ENCODE measurements around the gene DNAH10. TPM values are rescaled to one million over a fixed set of nuclear protein-coding genes. Genes with fewer than 3 reads are reported as not detected.
A peak's percentile ranks its signal among the peaks of the same experiment; 100 is the strongest.

The DNAH10 gene
- total and polyA plus RNA-seq, 5 experiments from 2014 or later: 0.25 to 0.65 (median 0.30) TPM; not detected in 2

DNA sequence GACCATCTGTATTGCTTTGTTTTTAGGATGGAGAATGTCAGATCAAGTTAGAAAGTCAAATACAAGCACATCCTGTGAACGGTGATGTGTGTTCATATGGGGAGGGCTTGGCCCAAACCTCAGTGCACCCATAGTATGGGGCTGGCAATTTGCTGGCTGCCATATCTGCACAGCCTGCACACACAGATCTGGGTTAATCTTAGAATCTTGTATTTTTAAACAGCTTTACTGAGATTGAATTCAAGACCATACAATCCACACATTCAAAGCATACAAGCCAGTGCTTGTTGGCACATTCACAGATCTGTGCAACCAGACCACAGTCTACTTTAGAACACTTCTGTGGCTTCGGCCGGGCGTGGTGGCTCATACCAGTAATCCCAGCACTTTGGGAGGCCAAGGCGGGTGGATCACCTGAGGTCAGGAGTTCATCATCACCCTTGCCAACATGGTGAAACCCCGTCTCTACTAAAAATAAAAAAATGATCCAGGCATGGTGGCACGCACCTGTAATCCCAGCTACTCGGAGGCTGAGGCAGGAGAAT lies 120.1 kb downstream of the DNAH10 start:
- Mint-ChIP-seq H3K36me3 (peaks cover 0 to 4% (median 0%) of the 10 kb centered on the region in 3 donors), H3K4me3 (no peak overlapping the region), H3K27ac (no peak overlapping the region), H3K9me3 (no peaks in the 10 kb centered on the region), H3K27me3 (peaks cover 0 to 15% (median 2%) of the 10 kb centered on the region in 5 donors), H3K4me1 (no peaks in the 10 kb centered on the region)
- DNase-seq (no peak), ATAC-seq (no peak)
- POLR2A ChIA-PET: no interaction called here

DNA sequence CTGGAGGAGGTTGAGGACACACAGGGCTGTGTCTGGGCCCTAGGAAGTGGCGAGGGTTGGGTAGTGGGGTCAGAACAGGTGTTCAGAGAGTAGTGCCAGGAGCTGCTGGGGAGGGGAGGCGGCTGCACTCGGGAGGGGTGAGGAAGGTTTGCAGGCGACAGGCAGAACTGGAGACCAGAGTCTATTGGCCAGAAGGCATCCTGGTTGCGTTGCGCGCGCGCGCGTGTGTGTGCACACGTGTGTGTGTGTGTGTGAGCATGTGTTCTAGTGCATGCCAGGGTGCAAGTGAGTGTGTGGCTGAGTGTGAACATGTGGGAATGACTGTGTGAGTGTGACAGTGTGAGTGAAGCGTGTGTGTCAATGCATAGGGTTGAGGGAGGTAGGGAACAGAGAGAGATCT lies 124.2 kb downstream of the DNAH10 start:
- no peak overlapping the region for H3K4me3 Mint-ChIP-seq
- H3K27me3 Mint-ChIP-seq: peaks cover 0 to 14% (median 6%) of the 10 kb centered on the region in 5 donors
- no peak for DNase-seq
- ATAC-seq: no peak
- no peak overlapping the region for H3K27ac Mint-ChIP-seq
- H3K4me1 Mint-ChIP-seq: peaks cover 0 to 2% (median under 1%) of the 10 kb centered on the region in 4 donors
- H3K36me3 Mint-ChIP-seq: peaks cover 0 to 3% (median 0%) of the 10 kb centered on the region in 3 donors
- POLR2A ChIA-PET: no interaction called here
- no peaks in the 10 kb centered on the region for H3K9me3 Mint-ChIP-seq

DNA sequence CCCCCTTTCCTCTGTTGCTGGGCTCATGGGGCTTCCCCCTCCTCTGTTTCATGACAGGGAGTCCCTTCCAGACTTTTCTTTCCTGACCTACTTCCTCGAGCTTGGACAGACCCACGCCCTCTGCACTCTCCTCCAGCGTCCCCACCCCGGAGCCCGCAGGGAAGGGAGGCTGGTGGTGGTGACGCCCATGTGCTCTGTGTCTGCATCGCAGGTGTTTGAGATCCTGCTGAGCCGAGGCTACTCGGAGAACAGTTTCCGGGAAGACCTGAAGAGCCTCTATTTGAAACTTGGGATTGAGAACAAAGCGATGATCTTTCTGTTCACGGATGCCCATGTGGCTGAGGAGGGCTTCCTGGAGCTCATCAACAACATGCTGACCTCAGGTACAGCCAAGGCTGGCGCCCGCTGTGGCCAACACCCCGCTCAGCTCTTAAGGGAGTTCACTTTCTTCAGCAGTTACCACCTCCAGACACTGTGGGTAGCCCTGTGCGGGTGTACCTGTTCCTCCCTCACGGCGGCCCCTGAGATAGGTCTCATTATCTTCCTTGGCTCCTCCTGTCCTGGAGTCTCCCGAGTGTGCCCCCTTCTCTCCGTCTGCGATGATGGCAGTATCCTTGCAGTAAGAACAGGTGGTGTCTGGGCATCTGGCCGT lies 125.0 kb downstream of the DNAH10 start:
- H3K4me1 Mint-ChIP-seq: peaks cover 0 to 3% (median 1%) of the 10 kb centered on the region in 4 donors
- no peak overlapping the region for H3K27ac Mint-ChIP-seq

DNA sequence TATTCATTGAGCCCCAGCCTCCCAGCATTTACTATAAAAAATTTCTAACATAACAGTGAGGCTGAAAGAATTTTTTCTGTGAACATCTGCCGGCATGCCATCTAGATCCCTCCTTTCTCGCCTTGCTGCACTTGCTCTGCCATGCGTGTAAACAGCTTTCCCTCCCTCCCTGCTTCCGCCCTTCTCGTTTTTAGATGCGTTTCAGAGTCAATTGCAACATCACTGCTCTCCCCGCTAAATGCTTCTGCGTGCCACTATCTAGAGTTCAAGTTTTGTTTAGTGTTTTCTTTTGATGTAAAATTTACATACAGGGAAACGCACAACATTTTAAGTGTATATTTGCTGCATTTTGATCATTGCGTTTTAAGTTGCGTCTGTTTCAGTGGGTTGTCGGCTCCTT lies 126.9 kb downstream of the DNAH10 start:
- Mint-ChIP-seq H3K4me1 (peaks cover 0 to 3% (median 1%) of the 10 kb centered on the region in 4 donors), H3K4me3 (no peak overlapping the region), H3K27me3 (peaks cover 0 to 13% (median 8%) of the 10 kb centered on the region in 5 donors), H3K36me3 (peaks cover 0 to 2% (median 0%) of the 10 kb centered on the region in 3 donors), H3K9me3 (no peaks in the 10 kb centered on the region), H3K27ac (no peak overlapping the region)
- DNase-seq (no peak), ATAC-seq (no peak)
- POLR2A ChIA-PET: no interaction called here

More for the DNA sequence above, 125.0 kb downstream of the DNAH10 start:
- no peak for DNase-seq
- POLR2A ChIA-PET: no interaction called here
- Mint-ChIP-seq H3K4me3 (no peak overlapping the region), H3K36me3 (peaks cover 0 to 2% (median 0%) of the 10 kb centered on the region in 3 donors), H3K9me3 (no peaks in the 10 kb centered on the region), H3K27me3 (peaks cover 0 to 14% (median 9%) of the 10 kb centered on the region in 5 donors)
- no peak for ATAC-seq

DNA sequence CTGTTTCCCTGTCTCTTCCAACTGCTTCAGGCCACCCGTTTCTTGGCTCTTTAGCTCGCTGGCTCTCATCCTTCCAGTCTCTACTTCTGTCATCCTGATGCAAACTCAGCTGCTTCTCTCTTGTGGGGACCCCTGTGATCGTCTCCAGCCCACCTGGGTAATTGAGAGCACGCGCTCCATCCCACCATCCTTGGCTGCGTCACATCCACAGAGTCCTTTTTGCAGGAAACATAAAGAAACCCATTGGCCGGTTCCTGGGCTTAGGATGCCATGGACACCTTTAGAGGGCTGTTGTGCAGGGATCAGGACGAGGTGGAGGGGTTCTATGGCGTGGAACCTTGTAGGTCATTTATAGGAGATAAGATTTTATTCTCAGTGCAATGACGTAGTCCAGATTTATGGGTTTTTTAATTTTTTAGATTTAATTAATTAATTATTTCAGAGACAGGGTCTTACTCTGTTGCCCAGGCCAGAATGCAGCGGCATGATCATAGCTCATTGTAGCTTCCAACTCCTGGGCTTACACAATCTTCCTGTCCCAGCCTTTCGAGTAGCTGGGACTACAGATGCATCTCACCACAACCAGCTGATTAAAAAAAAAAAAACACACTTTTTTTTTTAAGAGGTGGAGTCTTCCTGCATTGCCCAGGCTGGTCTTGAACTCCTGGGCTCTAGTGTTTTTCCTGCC lies 127.9 kb downstream of the DNAH10 start:
- H3K4me1 Mint-ChIP-seq: peaks cover 0 to 3% (median 1%) of the 10 kb centered on the region in 4 donors
- peaks cover 0 to 13% (median 7%) of the 10 kb centered on the region in 5 donors for H3K27me3 Mint-ChIP-seq
- H3K27ac Mint-ChIP-seq: no peak overlapping the region
- H3K4me3 Mint-ChIP-seq: no peak overlapping the region
- POLR2A ChIA-PET: no interaction called here
- ATAC-seq: no peak
- no peak for DNase-seq
- H3K9me3 Mint-ChIP-seq: no peaks in the 10 kb centered on the region
- no peaks in the 10 kb centered on the region for H3K36me3 Mint-ChIP-seq

DNA sequence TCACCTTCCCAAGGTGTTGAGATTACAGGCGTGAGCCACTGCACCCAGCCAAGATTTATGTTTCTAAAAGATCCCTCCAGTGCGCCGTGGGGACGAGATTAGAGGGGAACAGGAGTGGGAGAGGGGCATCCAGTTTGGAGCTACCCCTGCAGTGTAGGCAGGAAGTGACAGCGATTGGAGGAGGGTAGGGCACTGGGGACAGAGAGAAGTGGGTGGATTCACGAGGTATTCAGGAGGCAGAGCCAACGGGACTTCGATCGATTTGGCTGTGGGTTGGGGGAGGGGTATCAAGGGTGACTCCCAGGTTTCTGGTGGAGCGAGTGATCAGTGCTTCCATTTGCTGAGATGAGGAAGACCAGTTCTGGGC lies 128.4 kb downstream of the DNAH10 start:
- Mint-ChIP-seq H3K9me3 (no peaks in the 10 kb centered on the region), H3K4me3 (no peak overlapping the region), H3K36me3 (no peaks in the 10 kb centered on the region), H3K27ac (no peak overlapping the region), H3K4me1 (peaks cover 0 to 3% (median 1%) of the 10 kb centered on the region in 4 donors), H3K27me3 (peaks cover 0 to 13% (median 6%) of the 10 kb centered on the region in 5 donors)
- POLR2A ChIA-PET: no interaction called here
- no peak for DNase-seq
- ATAC-seq: no peak

DNA sequence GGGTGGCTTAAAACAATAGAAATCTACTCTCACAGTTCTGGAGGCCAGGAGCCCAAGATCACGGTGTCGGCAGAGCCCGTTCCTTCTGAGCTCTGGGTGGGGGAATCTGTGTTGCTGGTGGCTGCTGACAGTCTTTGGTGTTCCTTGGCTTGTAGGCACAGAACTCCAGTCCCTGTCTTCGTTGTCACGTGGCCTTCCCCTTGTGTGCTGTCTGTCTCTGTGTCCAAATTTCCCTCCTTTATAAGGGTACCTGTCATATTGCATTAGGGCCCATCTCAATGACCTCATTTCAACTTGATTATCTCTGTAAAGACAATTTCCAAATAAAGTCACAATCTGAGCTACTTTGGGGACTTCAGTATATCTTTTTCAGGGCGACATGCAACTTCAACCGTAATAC lies 128.9 kb downstream of the DNAH10 start:
- DNase-seq: no peak
- Mint-ChIP-seq H3K4me1 (peaks cover 0 to 3% (median 1%) of the 10 kb centered on the region in 4 donors), H3K36me3 (no peaks in the 10 kb centered on the region), H3K4me3 (no peak overlapping the region), H3K27me3 (peaks cover 0 to 13% (median 5%) of the 10 kb centered on the region in 5 donors), H3K9me3 (no peaks in the 10 kb centered on the region), H3K27ac (no peak overlapping the region)
- POLR2A ChIA-PET: no interaction called here
- no peak for ATAC-seq

DNA sequence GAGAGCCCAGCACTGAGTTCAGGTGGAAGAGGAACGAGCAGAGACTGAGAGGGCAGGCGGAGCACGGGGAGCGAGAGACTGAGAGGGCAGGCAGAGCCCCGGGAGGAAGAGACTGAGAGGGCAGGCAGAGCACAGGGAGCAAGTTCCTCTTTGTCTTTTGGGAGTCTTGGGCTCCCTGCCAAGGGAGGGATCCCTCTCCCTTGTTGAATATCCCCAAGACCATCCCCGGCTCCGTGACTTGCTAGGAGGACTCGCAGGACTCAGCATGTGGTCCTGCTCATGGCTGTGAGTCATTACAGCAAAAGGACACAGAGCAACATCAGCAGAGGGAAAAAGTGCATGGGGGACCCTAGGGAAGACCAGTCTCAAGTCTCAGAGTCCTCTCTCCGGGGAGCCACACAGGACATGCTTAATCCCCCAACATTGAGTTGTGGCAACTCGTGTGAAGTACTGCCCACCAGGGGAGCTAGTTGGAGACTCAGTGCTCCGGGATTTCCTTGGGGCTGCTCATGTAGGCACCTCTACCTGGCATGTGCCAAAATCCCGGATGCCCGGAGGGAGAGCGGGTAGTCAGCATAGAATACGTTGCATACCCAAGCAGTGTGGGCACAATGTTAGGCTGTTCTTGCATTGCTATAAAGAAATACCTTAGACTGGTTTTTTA lies 129.5 kb downstream of the DNAH10 start:
- H3K4me1 Mint-ChIP-seq: peaks cover 0 to 3% (median 1%) of the 10 kb centered on the region in 4 donors
- DNase-seq: no peak
- peaks cover 0 to 13% (median 4%) of the 10 kb centered on the region in 5 donors for H3K27me3 Mint-ChIP-seq
- no peak for ATAC-seq
- H3K9me3 Mint-ChIP-seq: no peaks in the 10 kb centered on the region
- no peak overlapping the region for H3K27ac Mint-ChIP-seq
- no peak overlapping the region for H3K4me3 Mint-ChIP-seq
- POLR2A ChIA-PET: no interaction called here
- no peaks in the 10 kb centered on the region for H3K36me3 Mint-ChIP-seq

DNA sequence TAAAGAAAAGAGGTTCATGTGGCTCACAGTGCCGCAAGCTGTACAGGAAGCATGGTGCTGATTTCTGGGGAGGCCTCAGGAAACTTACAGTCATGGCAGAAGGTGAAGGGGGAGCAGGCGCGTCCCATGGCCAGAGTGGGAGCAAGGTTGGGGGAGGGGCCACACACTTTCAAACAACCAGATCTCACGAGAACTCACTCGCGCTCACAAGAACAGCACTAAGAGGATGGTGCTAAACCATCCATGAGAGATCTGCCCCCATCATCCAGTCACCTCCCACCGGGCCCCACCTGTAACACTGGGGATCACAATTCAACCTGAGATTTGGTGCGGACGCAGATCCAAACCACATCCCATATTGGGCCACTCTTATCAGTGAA lies 130.1 kb downstream of the DNAH10 start:
- Mint-ChIP-seq H3K27ac (no peak overlapping the region), H3K27me3 (peaks cover 0 to 13% (median 4%) of the 10 kb centered on the region in 5 donors), H3K36me3 (no peaks in the 10 kb centered on the region), H3K4me1 (peaks cover 0 to 3% (median 1%) of the 10 kb centered on the region in 4 donors), H3K4me3 (no peak overlapping the region), H3K9me3 (no peaks in the 10 kb centered on the region)
- DNase-seq: no peak
- ATAC-seq: no peak
- POLR2A ChIA-PET: no interaction called here

DNA sequence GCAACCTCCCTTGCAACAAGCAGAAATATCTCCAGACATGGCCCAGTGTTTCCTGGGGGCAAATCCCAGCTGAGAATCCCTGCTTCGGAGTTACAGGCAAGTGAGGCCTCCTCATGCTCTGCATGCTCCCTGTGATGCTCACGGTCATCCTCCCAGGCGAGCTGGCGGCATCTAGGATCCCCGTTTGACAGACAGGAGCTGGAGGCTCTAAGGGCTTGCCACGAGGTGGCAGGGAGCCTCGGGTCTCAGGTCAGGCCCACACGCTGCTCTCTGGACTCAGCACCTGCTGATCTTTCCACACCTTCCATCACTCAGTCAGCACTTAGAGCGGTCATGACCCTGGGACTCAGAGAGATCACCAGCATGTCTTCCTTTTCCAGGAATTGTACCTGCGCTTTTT lies 130.8 kb downstream of the DNAH10 start:
- no peaks in the 10 kb centered on the region for H3K36me3 Mint-ChIP-seq
- H3K4me3 Mint-ChIP-seq: no peak overlapping the region
- peaks cover 0 to 13% (median 4%) of the 10 kb centered on the region in 5 donors for H3K27me3 Mint-ChIP-seq
- DNase-seq (no peak), ATAC-seq (no peak)
- peaks cover 0 to 3% (median 1%) of the 10 kb centered on the region in 4 donors for H3K4me1 Mint-ChIP-seq
- no peak overlapping the region for H3K27ac Mint-ChIP-seq
- no peaks in the 10 kb centered on the region for H3K9me3 Mint-ChIP-seq
- POLR2A ChIA-PET: no interaction called here

DNA sequence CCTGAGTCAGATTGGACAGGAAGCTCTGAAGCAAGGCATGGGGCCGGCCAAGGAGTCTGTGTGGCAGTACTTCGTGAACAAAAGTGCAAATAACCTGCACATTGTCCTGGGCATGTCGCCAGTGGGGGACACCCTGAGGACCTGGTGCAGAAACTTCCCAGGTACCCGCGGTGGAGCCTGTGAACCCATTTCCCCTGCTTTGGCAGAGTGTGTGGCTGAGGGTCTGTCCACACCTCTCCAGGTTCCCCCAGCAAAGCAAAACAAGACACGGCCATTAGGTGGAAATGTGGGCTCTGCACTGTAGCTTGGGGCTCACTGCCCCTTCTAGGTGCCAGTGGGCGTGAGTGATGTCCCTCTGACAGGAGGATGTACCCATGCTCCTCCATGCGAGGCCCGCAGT lies 131.2 kb downstream of the DNAH10 start:
- POLR2A ChIA-PET: no interaction called here
- H3K27ac Mint-ChIP-seq: no peak overlapping the region
- no peak overlapping the region for H3K4me3 Mint-ChIP-seq
- no peaks in the 10 kb centered on the region for H3K9me3 Mint-ChIP-seq
- DNase-seq (no peak), ATAC-seq (no peak)
- H3K4me1 Mint-ChIP-seq: peaks cover 0 to 3% (median 1%) of the 10 kb centered on the region in 4 donors
- H3K27me3 Mint-ChIP-seq: peaks cover 0 to 13% (median 4%) of the 10 kb centered on the region in 5 donors
- H3K36me3 Mint-ChIP-seq: no peaks in the 10 kb centered on the region

DNA sequence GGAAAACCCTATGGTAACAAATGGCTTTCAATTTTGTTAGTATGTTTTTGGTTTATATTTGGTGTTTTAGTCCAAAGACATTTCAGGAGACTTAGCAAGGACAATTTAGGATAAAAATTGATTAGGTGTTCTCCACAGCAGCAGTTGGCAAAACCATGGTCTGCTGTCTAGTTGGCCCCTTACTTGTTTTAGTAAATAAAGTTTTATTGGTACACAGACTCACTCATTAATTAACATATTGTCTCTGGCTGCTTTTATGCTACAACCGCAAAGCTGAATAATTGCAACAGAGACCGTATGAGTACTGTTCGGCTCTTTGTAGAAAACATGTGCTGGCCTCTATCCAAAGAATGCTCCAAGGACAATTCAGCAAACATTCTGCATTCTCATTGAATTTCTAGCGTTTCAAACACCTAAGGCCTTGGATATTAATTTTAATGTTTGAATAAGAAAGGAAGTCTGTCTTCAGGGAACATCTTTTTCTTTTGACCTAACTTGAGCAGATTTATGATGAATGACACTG lies 132.8 kb downstream of the DNAH10 start:
- Mint-ChIP-seq H3K4me1 (peaks cover 0 to 3% (median 1%) of the 10 kb centered on the region in 4 donors), H3K27ac (peak overlapping the region in 1 of 10 donors; percentile 71), H3K9me3 (no peaks in the 10 kb centered on the region), H3K27me3 (peaks cover 0 to 17% (median 3%) of the 10 kb centered on the region in 5 donors), H3K36me3 (no peaks in the 10 kb centered on the region), H3K4me3 (no peak overlapping the region)
- ATAC-seq (no peak), DNase-seq (no peak)
- POLR2A ChIA-PET: no interaction called here

DNA sequence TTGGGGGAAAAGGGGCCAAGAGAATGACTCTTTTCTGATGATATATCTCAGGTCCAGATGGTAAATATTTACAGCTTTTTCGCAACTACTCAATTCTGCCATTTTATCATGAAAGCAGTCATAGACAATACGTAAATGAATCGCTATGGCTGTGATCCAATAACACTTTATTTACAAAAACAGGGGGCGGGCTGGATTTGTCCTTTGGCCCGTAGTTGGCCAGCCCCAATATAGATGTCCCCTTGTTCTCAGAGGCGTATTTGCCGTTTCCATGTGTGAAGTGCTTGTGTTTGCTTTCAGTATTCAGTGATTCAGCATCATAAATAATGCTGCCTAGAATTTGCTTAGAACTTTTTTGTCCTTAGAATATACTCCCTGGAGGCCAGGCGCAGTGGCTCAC lies 133.3 kb downstream of the DNAH10 start:
- Mint-ChIP-seq H3K27me3 (peaks cover 0 to 16% (median 3%) of the 10 kb centered on the region in 5 donors), H3K4me1 (peaks cover 0 to 3% (median 1%) of the 10 kb centered on the region in 4 donors), H3K36me3 (no peaks in the 10 kb centered on the region), H3K4me3 (no peak overlapping the region), H3K9me3 (no peaks in the 10 kb centered on the region), H3K27ac (no peak overlapping the region)
- DNase-seq: no peak
- POLR2A ChIA-PET: no interaction called here
- no peak for ATAC-seq
